ENCODE results near the gene NCK2. TPM values are rescaled to one million over a fixed set of nuclear protein-coding genes. Genes with fewer than 3 reads are reported as not detected.

The NCK2 gene
- total RNA-seq, 1 experiment from 2014 or later, result 75.4 TPM

GRCh38 chr2:105861200-105861599, 116.5 kb downstream of the NCK2 start (continued):
- no peak for TF ChIP-seq FOXP4 (CRISPR knock-in tag; IDR thresholded peaks at IDR 0.05)
- no peak for TF ChIP-seq ELF4 (CRISPR knock-in tag; IDR thresholded peaks at IDR 0.05; ENCODE audit: low read depth)
- TF ChIP-seq SMAD3 (CRISPR knock-in tag; IDR thresholded peaks at IDR 0.05; ENCODE audit: borderline replicate concordance), result no peak
- no peak for TF ChIP-seq SMAD4 (CRISPR knock-in tag; IDR thresholded peaks at IDR 0.05)
- TF ChIP-seq IRF2 (CRISPR knock-in tag; IDR thresholded peaks at IDR 0.05; ENCODE audit: borderline replicate concordance, low read depth), result no peak
- TF ChIP-seq TP53 (CRISPR knock-in tag; IDR thresholded peaks at IDR 0.05), result no peak
- no peak for TF ChIP-seq ZNF532 (CRISPR knock-in tag; IDR thresholded peaks at IDR 0.05; ENCODE audit: borderline replicate concordance)
- TF ChIP-seq NFE2L1 (CRISPR knock-in tag; IDR thresholded peaks at IDR 0.05), result no peak
- no peak for TF ChIP-seq GABPB1 (CRISPR knock-in tag; IDR thresholded peaks at IDR 0.05)
- TF ChIP-seq EMX1 (CRISPR knock-in tag; IDR thresholded peaks at IDR 0.05), result no peak

GRCh38 chr2:105862843-105863242, 118.1 kb downstream of the NCK2 start:
- no peak for ATAC-seq
- no peak overlapping the region for H3K4me3 Mint-ChIP-seq
- H3K36me3 Mint-ChIP-seq, result 0 out of 2 replicates have a peak, but pooled peaks cover 3% of the 10 kb centered on the region
- DNase-seq (ENCODE audit: low spot score), result no peak
- H3K4me1 Mint-ChIP-seq, result peaks cover 45% of the 10 kb centered on the region
- ChIA-PET POLR2A (interaction anchor here (0.8 kb wide), 1 partner anchor 30 kb away, joined by 3 read pairs; no protein-coding TSS in a partner anchor), CTCF (no interaction called here)
- H3K27ac Mint-ChIP-seq, result no peak overlapping the region
- no peaks in the 10 kb centered on the region for H3K9me3 Mint-ChIP-seq
- no peaks in the 10 kb centered on the region for H3K27me3 Mint-ChIP-seq (ENCODE audit: low read depth)
- TF ChIP-seq TEAD4 (CRISPR knock-in tag; IDR thresholded peaks at IDR 0.05) (no peak), JUN (CRISPR knock-in tag; IDR thresholded peaks at IDR 0.05) (no peak), MXD4 (CRISPR knock-in tag; IDR thresholded peaks at IDR 0.05; ENCODE audit: borderline replicate concordance) (no peak), SOX15 (CRISPR knock-in tag; IDR thresholded peaks at IDR 0.05) (no peak), ZNF532 (CRISPR knock-in tag; IDR thresholded peaks at IDR 0.05; ENCODE audit: borderline replicate concordance) (no peak), USF2 (CRISPR knock-in tag; IDR thresholded peaks at IDR 0.05) (no peak), ARID4B (CRISPR knock-in tag; IDR thresholded peaks at IDR 0.05; ENCODE audit: borderline replicate concordance) (no peak), CREM (CRISPR knock-in tag; IDR thresholded peaks at IDR 0.05) (no peak), IRF1 (CRISPR knock-in tag; IDR thresholded peaks at IDR 0.05) (no peak), ELF4 (CRISPR knock-in tag; IDR thresholded peaks at IDR 0.05; ENCODE audit: low read depth) (no peak), ZNF121 (CRISPR knock-in tag; IDR thresholded peaks at IDR 0.05) (no peak), ZNF423 (CRISPR knock-in tag; IDR thresholded peaks at IDR 0.05) (no peak)

Data from WTC11 (cell line).